WTC11 (cell line): ENCODE results near the gene MVD. TPM values are rescaled to one million over a fixed set of nuclear protein-coding genes. Genes with fewer than 3 reads are reported as not detected.

Source experiments
- ATAC-seq: fragments of 200-7000 bp; cut with Tn5 transposase; 2 replicates; pipeline ENCODE4 v1.10.0; 2021; ENCODE audit warnings: mild to moderate bottlenecking, moderate library complexity
- CTCF ChIA-PET: fragments of 300-600 bp; sonication (Branson Sonifier 250); formaldehyde crosslinking; loops from one replicate; lab custom pipeline; 2021; ENCODE audit warnings: antibody characterized with exemption; lab: Charles Lee
- POLR2A ChIA-PET: fragments of 350-600 bp; sonication (Branson Sonifier 250); formaldehyde crosslinking; loops from one replicate; lab custom pipeline; 2021; ENCODE audit warnings: antibody characterized with exemption; lab: Charles Lee
- DNase-seq: peaks from one replicate; pipeline ENCODE4 v3.0.0; 2021; ENCODE audit warnings: low spot score
- H3K27ac Mint-ChIP-seq: 2 replicates; pipeline ENCODE4 v1.8.0; 2021; ENCODE audit warnings: mixed read lengths
- H3K27me3 Mint-ChIP-seq: 2 replicates; pipeline ENCODE4 v1.8.0; 2021; ENCODE audit warnings: low read depth, mild to moderate bottlenecking, moderate library complexity, mixed read lengths
- H3K36me3 Mint-ChIP-seq: 2 replicates; pipeline ENCODE4 v1.8.0; 2021; ENCODE audit warnings: mixed read lengths
- H3K4me1 Mint-ChIP-seq: 2 replicates; pipeline ENCODE4 v1.8.0; 2022; ENCODE audit warnings: mixed read lengths
- H3K4me3 Mint-ChIP-seq: 2 replicates; pipeline ENCODE4 v1.8.0; 2021; ENCODE audit warnings: mild to moderate bottlenecking, moderate library complexity, mixed read lengths
- H3K9me3 Mint-ChIP-seq: 2 replicates; pipeline ENCODE4 v1.8.0; 2021; ENCODE audit warnings: mixed read lengths
- AR ChIP-seq: fragments of 250-450 bp; sonication (Bioruptor Pico); IDR thresholded peaks from 2 replicates; pipeline ENCODE4 v1.9.0; 2021; ENCODE audit warnings: mild to moderate bottlenecking
- CDX4 ChIP-seq: fragments of 250-450 bp; sonication (Bioruptor Pico); IDR thresholded peaks from 2 replicates; pipeline ENCODE4 v1.9.0; 2021; ENCODE audit warnings: moderate library complexity, mild to moderate bottlenecking, inconsistent platforms, borderline replicate concordance
- ELF4 ChIP-seq: sonication (generic); formaldehyde crosslinking; IDR thresholded peaks from 2 replicates; pipeline ENCODE4 v1.8.1; 2022; ENCODE audit warnings: low read depth, mild to moderate bottlenecking, moderate library complexity, missing genetic modification reagents
- FOXP4 ChIP-seq: sonication (generic); formaldehyde crosslinking; IDR thresholded peaks from 2 replicates; pipeline ENCODE4 v1.8.0; 2022; ENCODE audit warnings: mild to moderate bottlenecking, missing genetic modification reagents
- JAZF1 ChIP-seq: fragments of 250-450 bp; sonication (Bioruptor Pico); IDR thresholded peaks from 2 replicates; pipeline ENCODE4 v1.9.0; 2021; ENCODE audit warnings: moderate library complexity, mild to moderate bottlenecking, inconsistent platforms
- JUN ChIP-seq: sonication (generic); formaldehyde crosslinking; IDR thresholded peaks from 2 replicates; pipeline ENCODE4 v1.8.0; 2023; ENCODE audit warnings: mild to moderate bottlenecking, missing genetic modification reagents
- KAT7 ChIP-seq: sonication (generic); formaldehyde crosslinking; IDR thresholded peaks from 2 replicates; pipeline ENCODE4 v1.8.1; 2023; ENCODE audit warnings: missing genetic modification reagents, mild to moderate bottlenecking, borderline replicate concordance
- NR2C2 ChIP-seq: sonication (generic); formaldehyde crosslinking; IDR thresholded peaks from 2 replicates; pipeline ENCODE4 v1.8.0; 2022; ENCODE audit warnings: mild to moderate bottlenecking, missing genetic modification reagents
- USF2 ChIP-seq: sonication (generic); formaldehyde crosslinking; IDR thresholded peaks from 2 replicates; pipeline ENCODE4 v1.8.1; 2023; ENCODE audit warnings: mild to moderate bottlenecking, missing genetic modification reagents, moderate library complexity
- ZNF121 ChIP-seq: sonication (generic); formaldehyde crosslinking; IDR thresholded peaks from 2 replicates; pipeline ENCODE4 v1.8.0; 2023; ENCODE audit warnings: missing genetic modification reagents
- ZNF232 ChIP-seq: sonication (generic); formaldehyde crosslinking; IDR thresholded peaks from 2 replicates; pipeline ENCODE4 v1.8.0; 2022; ENCODE audit warnings: mild to moderate bottlenecking, missing genetic modification reagents
- ZNF396 ChIP-seq: fragments of 250-450 bp; sonication (Bioruptor Pico); IDR thresholded peaks from 2 replicates; pipeline ENCODE4 v1.8.0; 2021; ENCODE audit warnings: mild to moderate bottlenecking, moderate library complexity, borderline replicate concordance
- total RNA-seq: library from RNA; stranded (reverse); gene quantifications from 3 replicates; pipeline ENCODE4 v1.2.3, GENCODE V29; 2021
- TF ChIP-seq, protein P1 (sequence below): sonication (generic); formaldehyde crosslinking; IDR thresholded peaks from 2 replicates; pipeline ENCODE4 v1.8.1; 2022; ENCODE audit warnings: low read depth, mild to moderate bottlenecking, moderate library complexity, missing genetic modification reagents, borderline replicate concordance
- TF ChIP-seq, protein P2 (sequence below): fragments of 200-600 bp; IDR thresholded peaks from 2 replicates; pipeline ENCODE4 v1.8.0; 2022; ENCODE audit warnings: antibody characterized with exemption

MVD gene
- total RNA-seq, 1 experiment from 2014 or later: 113 TPM

DNA sequence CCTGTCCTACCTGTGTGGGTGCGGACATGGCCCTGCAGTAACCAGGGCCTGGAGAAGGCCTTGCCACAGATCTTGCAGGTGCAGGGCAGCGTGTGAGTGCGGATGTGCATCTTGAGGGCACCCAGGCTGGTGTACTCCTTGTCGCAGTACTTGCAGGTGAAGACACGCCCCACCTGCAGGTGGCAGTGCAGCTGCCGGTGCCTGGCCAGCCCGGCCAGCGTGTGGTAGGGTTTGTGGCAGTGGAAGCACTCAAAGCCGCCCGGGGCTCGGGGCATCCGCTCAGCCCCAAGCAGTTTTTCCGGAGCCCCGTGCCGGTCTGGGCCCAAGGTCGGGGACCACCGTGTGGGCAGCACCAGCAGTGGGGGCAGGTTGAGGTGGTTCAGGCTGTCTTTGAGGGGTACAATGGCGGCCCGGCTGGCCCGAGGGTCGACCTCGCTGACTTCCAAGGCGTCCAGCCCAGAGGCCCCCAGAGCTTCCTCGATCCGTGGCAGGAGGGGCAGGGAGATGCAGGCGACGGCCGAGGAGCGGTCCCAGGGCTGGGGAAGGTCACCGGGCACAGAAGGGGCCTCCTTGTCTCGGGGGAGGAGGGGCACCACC is 18.3 kb upstream of the MVD start:
- DNase-seq: peak; percentile 79
- POLR2A ChIA-PET: no interaction called here

DNA sequence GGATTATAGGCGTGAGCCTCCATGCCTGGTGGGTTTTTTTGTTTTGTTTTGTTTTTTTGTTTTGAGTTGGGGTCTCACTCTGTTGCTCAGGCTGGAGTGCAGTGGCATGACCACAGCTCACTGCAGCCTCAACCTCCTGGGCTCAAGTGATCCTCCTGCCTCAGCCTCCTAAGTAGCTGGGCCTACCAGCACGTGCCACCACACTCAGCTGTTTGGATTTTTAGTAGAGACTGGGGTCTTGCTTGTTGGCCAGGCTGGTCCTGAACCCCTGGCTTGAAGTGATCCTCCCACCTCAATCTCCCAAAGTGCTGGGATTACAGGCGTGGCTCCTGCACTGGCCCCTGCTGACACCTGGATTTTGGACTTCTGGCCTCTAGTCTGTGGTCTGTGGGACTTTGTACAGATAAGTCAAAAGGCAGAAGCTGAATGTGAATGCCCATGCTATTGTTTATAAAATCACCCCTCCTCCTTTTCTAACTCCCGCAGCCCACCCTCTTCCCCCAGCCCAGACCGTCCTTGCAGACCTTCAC is 17.7 kb upstream of the MVD start:
- ATAC-seq (no peak), DNase-seq (no peak)
- no peak for TF ChIP-seq AR (CRISPR knock-in tag)
- peak; percentile 64; the same call in 1 of the 2 replicates for TF ChIP-seq ZNF121
- CTCF ChIA-PET: interaction anchor here (0.7 to 2.5 kb wide), 11 partner anchors 8 to 487 kb away, joined by 3 to 23 read pairs (median 4); no protein-coding TSS in a partner anchor
- no peaks in the 10 kb centered on the region for H3K9me3 Mint-ChIP-seq
- peaks cover 2% of the 10 kb centered on the region; the same call in 1 of the 2 replicates for H3K36me3 Mint-ChIP-seq
- H3K4me1 Mint-ChIP-seq: peaks cover 9% of the 10 kb centered on the region
- POLR2A ChIA-PET: interaction anchor here (0.6 kb wide), 1 partner anchor 1198 kb away, joined by 7 read pairs; no protein-coding TSS in a partner anchor
- peak overlapping the region; percentile 45; the same call in 1 of the 2 replicates for H3K27ac Mint-ChIP-seq
- H3K27me3 Mint-ChIP-seq: no peaks in the 10 kb centered on the region
- H3K4me3 Mint-ChIP-seq: no peak overlapping the region

More for the DNA sequence above, 18.3 kb upstream of the MVD start:
- CTCF ChIA-PET: interaction anchor here (0.7 to 2.5 kb wide), 10 partner anchors 9 to 486 kb away, joined by 3 to 23 read pairs (median 4); no protein-coding TSS in a partner anchor
- TF ChIP-seq FOXP4 (0 out of 2 replicates have a peak, but pooled peaks have one; percentile 40), CDX4 (CRISPR knock-in tag) (no peak)
- TF ChIP-seq, protein P1, sequence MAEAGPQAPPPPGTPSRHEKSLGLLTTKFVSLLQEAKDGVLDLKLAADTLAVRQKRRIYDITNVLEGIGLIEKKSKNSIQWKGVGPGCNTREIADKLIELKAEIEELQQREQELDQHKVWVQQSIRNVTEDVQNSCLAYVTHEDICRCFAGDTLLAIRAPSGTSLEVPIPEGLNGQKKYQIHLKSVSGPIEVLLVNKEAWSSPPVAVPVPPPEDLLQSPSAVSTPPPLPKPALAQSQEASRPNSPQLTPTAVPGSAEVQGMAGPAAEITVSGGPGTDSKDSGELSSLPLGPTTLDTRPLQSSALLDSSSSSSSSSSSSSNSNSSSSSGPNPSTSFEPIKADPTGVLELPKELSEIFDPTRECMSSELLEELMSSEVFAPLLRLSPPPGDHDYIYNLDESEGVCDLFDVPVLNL (CRISPR knock-in tag): no peak
- TF ChIP-seq, protein P2, sequence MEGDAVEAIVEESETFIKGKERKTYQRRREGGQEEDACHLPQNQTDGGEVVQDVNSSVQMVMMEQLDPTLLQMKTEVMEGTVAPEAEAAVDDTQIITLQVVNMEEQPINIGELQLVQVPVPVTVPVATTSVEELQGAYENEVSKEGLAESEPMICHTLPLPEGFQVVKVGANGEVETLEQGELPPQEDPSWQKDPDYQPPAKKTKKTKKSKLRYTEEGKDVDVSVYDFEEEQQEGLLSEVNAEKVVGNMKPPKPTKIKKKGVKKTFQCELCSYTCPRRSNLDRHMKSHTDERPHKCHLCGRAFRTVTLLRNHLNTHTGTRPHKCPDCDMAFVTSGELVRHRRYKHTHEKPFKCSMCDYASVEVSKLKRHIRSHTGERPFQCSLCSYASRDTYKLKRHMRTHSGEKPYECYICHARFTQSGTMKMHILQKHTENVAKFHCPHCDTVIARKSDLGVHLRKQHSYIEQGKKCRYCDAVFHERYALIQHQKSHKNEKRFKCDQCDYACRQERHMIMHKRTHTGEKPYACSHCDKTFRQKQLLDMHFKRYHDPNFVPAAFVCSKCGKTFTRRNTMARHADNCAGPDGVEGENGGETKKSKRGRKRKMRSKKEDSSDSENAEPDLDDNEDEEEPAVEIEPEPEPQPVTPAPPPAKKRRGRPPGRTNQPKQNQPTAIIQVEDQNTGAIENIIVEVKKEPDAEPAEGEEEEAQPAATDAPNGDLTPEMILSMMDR: peak; percentile 40
- Mint-ChIP-seq H3K4me1 (peaks cover 9% of the 10 kb centered on the region), H3K4me3 (no peak overlapping the region), H3K9me3 (no peaks in the 10 kb centered on the region), H3K36me3 (peaks cover 2% of the 10 kb centered on the region; the same call in 1 of the 2 replicates), H3K27me3 (no peaks in the 10 kb centered on the region), H3K27ac (peak overlapping the region; percentile 45; the same call in 1 of the 2 replicates)
- peak; percentile 65 for ATAC-seq

GRCh38 chr16:88678224-88678979 is 15.5 kb upstream of the MVD start:
- peaks cover 2% of the 10 kb centered on the region; the same call in 1 of the 2 replicates for H3K36me3 Mint-ChIP-seq
- no peak overlapping the region for H3K27ac Mint-ChIP-seq
- no peak overlapping the region for H3K4me3 Mint-ChIP-seq
- no peaks in the 10 kb centered on the region for H3K27me3 Mint-ChIP-seq
- ATAC-seq: no peak; the same call in 1 of the 2 replicates
- ChIA-PET CTCF (no interaction called here), POLR2A (no interaction called here)
- H3K4me1 Mint-ChIP-seq: no peaks in the 10 kb centered on the region; the same call in 1 of the 2 replicates
- H3K9me3 Mint-ChIP-seq: no peaks in the 10 kb centered on the region
- DNase-seq: no peak
- TF ChIP-seq ZNF396 (CRISPR knock-in tag) (no peak), NR2C2 (CRISPR knock-in tag) (no peak), FOXP4 (no peak), JAZF1 (no peak), JUN (CRISPR knock-in tag) (no peak), USF2 (no peak), KAT7 (CRISPR knock-in tag) (no peak), ELF4 (no peak), ZNF232 (CRISPR knock-in tag) (no peak)
